Panc1 (cell line): Measurements from ENCODE around the gene FANCD2. TPM values are rescaled to one million over a fixed set of nuclear protein-coding genes. Genes with fewer than 3 reads are reported as not detected.

Experiments used
- ATAC-seq: fragments of 200-7000 bp; cut with Tn5 transposase; 2 replicates; pipeline ENCODE4 v1.9.1; 2020; ENCODE audit warnings: mild to moderate bottlenecking, moderate library complexity
- BruUV-seq: library from RNA; stranded (reverse); fragments of 400-500 nt; replicated peaks from 2 replicates; lab custom pipeline; 2021; lab: Mats Ljungman, UMichigan
- CTCF ChIA-PET: fragments of 300-600 bp; sonication (Branson Sonifier 250); formaldehyde crosslinking; loops from one replicate; lab custom pipeline; 2022; ENCODE audit warnings: antibody characterized with exemption; lab: Charles Lee
- POLR2A ChIA-PET: fragments of 300-600 bp; sonication (Branson Sonifier 250); formaldehyde crosslinking; loops from one replicate; lab custom pipeline; 2022; ENCODE audit warnings: antibody characterized with exemption; lab: Charles Lee
- DNase-seq: peaks from one replicate; pipeline ENCODE4 v3.0.0-alpha.2; 2010; ENCODE audit warnings: low read depth, low spot score
- H3K27ac ChIP-seq: 2 replicates; pipeline ENCODE4 v1.5.1; 2011; ENCODE audit warnings: mild to moderate bottlenecking, low read length, inconsistent platforms
- H3K27me3 ChIP-seq: fragments of 200-500 bp; sonication (Bioruptor generic); 2 replicates; pipeline ENCODE4 v1.6.0; 2014; ENCODE audit warnings: low read length, inconsistent platforms; ENCODE audit not compliant: control insufficient read depth, insufficient read depth
- H3K36me3 ChIP-seq: fragments of 200-500 bp; sonication (Bioruptor generic); 2 replicates; pipeline ENCODE4 v1.5.1; 2014; ENCODE audit warnings: inconsistent platforms, mild to moderate bottlenecking, low read length, moderate library complexity; ENCODE audit not compliant: control insufficient read depth, insufficient read depth
- H3K4me1 ChIP-seq: 2 replicates; pipeline ENCODE4 v1.5.1; 2011; ENCODE audit warnings: inconsistent platforms, mild to moderate bottlenecking, low read length, moderate library complexity; ENCODE audit not compliant: control insufficient read depth, insufficient read depth
- H3K4me3 ChIP-seq, 2 experiments: 2 replicates each; pipeline ENCODE4 v1.5.1; 2011 to 2012; ENCODE audit warnings: low read depth in 2 of 2, low read length in 2 of 2, mild to moderate bottlenecking in 2 of 2, inconsistent platforms in 1 of 2, moderate library complexity in 1 of 2
- H3K9me3 ChIP-seq: fragments of 200-500 bp; sonication (Bioruptor generic); 2 replicates; pipeline ENCODE4 v1.5.1; 2014; ENCODE audit warnings: low read depth, mild to moderate bottlenecking, inconsistent platforms, low read length, moderate library complexity; ENCODE audit not compliant: control insufficient read depth, insufficient read depth
- POLR2AphosphoS5 ChIP-seq: IDR thresholded peaks from 2 replicates; pipeline ENCODE4 v1.6.1; 2012; ENCODE audit warnings: mild to moderate bottlenecking, low read depth, low read length, moderate library complexity
- SIN3A ChIP-seq: IDR thresholded peaks from 2 replicates; pipeline ENCODE4 v1.6.1; 2012; ENCODE audit warnings: low read depth, mild to moderate bottlenecking, low read length, moderate library complexity, borderline replicate concordance; ENCODE audit not compliant: insufficient read depth
- TCF7L2 ChIP-seq: IDR thresholded peaks from 2 replicates; pipeline ENCODE4 v1.6.1; 2011; ENCODE audit warnings: mild to moderate bottlenecking, low read depth, low read length, inconsistent platforms
- in situ Hi-C: cut with HindIII; loops from 2 replicates; pipeline ENCODE4 v1.10.0; 2016; ENCODE audit warnings: low sequenced_read_pairs, low pct_unique_long_range_greater_than_20kb
- intact Hi-C: fragments of 100-400 bp; cut with micrococcal nuclease; formaldehyde crosslinking; loops from one replicate; pipeline ENCODE4 v1.10.0; 2022; ENCODE audit not compliant: unreplicated experiment
- total RNA-seq: library from RNA; stranded (reverse); gene quantifications from one replicate; pipeline ENCODE4 v1.2.1, GENCODE V29; 2021; ENCODE audit not compliant: unreplicated experiment
- TF ChIP-seq, protein P1 (sequence below): fragments of 450-650 bp; IDR thresholded peaks from 2 replicates; pipeline ENCODE4 v1.5.1; 2017; ENCODE audit warnings: mild to moderate bottlenecking
- TF ChIP-seq, protein P2 (sequence below), 2 experiments: IDR thresholded peaks; 2 replicates each; pipeline ENCODE4 v1.6.1; 2011 to 2012; ENCODE audit warnings: low read depth in 2 of 2, control low read depth in 1 of 2, low read length in 1 of 2, mild to moderate bottlenecking in 1 of 2, moderate library complexity in 1 of 2; ENCODE audit not compliant: insufficient read depth in 1 of 2

Gene FANCD2
- total RNA-seq, 1 experiment from 2014 or later: 20.0 TPM

DNA sequence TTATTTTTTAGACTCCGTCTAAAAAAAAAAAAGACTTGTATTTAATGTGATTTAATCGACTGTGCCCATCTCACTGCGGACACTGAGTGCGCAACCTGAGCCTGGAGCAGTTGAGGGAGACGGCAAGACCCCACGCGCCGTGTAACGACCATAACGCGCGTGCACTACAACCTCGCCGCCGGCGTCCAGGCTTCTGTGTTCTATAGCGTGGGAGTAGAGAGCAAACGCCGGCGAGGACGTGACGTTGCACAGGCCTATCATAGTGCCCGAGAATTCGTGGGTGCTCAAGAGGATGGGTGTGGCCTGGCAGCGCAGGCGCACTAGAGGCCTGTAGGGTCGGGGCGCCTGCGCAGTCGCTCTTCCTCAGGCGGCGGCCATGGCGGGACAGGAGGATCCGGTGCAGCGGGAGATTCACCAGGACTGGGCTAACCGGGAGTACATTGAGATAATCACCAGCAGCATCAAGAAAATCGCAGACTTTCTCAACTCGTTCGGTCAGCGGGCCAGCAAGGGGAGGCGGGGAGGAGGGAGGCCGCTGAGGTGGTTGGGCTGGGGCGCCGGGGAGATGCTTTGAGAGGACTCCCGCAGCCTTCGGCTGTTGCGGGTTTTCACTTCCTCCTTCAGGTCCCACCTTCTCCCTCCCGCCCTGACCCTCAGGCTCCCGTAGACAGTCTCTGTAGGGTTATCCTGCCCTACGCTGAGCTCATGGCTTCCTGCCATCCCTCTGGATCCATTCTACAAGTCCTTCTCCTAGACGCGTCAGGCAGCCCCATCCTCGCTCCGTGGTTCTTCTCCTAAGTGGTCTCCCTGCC is 89.3 kb downstream of the FANCD2 start, which contains the start of gene BRK1:
Gene BRK1, plus strand, starts transcription at position 350 of the 812 bp plus-strand sequence. Its CDS starts 27 bp downstream, at position 377.
- ChIA-PET CTCF (interaction anchor here (0.6 kb wide), 4 partner anchors 89 to 1444 kb away, joined by 3 to 5 read pairs (median 4); no protein-coding TSS in a partner anchor), POLR2A (interaction anchor here (0.6 to 0.7 kb wide), 2 partner anchors 13 to 365 kb away, joined by 6 to 13 read pairs; no protein-coding TSS in a partner anchor)
- peak within 1 kb of the TSS; percentile 89 for H3K27ac ChIP-seq

DNA sequence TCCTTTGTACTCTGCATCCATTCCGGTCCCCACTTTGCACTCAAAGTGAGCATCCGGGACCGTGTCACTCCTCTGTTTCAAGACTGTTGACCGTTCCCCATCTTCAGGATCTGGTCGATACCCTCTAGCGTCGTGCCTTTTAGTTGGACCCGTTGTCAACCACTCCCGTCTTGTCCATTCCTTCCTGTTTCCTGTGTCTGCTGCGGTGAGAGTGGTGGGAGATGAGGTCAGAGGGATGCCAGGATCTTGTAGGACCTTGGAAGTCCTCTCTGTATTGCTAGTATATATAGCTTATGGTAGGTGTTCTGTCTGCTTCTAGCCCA is 89.9 kb downstream of the FANCD2 start:
- Histone ChIP-seq H3K27ac (peak overlapping the region; percentile 89), H3K9me3 (no peaks in the 10 kb centered on the region), H3K4me3 (peak overlapping the region; percentile 88 to 97), H3K4me1 (peaks cover 3% of the 10 kb centered on the region; the same call in 1 of the 2 replicates), H3K36me3 (peaks cover 5% of the 10 kb centered on the region), H3K27me3 (no peaks in the 10 kb centered on the region)
- no TSS peak for BruUV-seq
- TF ChIP-seq SIN3A: no peak
- TF ChIP-seq, protein P1, sequence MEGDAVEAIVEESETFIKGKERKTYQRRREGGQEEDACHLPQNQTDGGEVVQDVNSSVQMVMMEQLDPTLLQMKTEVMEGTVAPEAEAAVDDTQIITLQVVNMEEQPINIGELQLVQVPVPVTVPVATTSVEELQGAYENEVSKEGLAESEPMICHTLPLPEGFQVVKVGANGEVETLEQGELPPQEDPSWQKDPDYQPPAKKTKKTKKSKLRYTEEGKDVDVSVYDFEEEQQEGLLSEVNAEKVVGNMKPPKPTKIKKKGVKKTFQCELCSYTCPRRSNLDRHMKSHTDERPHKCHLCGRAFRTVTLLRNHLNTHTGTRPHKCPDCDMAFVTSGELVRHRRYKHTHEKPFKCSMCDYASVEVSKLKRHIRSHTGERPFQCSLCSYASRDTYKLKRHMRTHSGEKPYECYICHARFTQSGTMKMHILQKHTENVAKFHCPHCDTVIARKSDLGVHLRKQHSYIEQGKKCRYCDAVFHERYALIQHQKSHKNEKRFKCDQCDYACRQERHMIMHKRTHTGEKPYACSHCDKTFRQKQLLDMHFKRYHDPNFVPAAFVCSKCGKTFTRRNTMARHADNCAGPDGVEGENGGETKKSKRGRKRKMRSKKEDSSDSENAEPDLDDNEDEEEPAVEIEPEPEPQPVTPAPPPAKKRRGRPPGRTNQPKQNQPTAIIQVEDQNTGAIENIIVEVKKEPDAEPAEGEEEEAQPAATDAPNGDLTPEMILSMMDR: no peak
- CTCF ChIA-PET: interaction anchor here (0.5 to 0.6 kb wide), 2 partner anchors 147 to 207 kb away, joined by 3 read pairs; no protein-coding TSS in a partner anchor
- ATAC-seq (peak; percentile 17; the same call in 1 of the 2 replicates), DNase-seq (no peak)
- intact Hi-C loops: no loop called here
- in situ Hi-C loops: no loop called here
- POLR2A ChIA-PET: interaction anchor here (0.6 kb wide), 1 partner anchor 306 kb away, joined by 3 read pairs; the partner anchor contains the start of gene TTLL3

More for the DNA sequence above, 89.3 kb downstream of the FANCD2 start, which contains the start of gene BRK1:
- in situ Hi-C loops (no loop called here), intact Hi-C loops (no loop called here)
- peaks cover 3% of the 10 kb centered on the region; the same call in 1 of the 2 replicates for H3K4me1 ChIP-seq
- H3K36me3 ChIP-seq: peaks cover 5% of the 10 kb centered on the region; the same call in 1 of the 2 replicates
- H3K9me3 ChIP-seq: no peaks in the 10 kb centered on the region
- BruUV-seq: no TSS peak
- DNase-seq (peak; percentile 58), ATAC-seq (peak; percentile 99)
- H3K4me3 ChIP-seq: peak within 1 kb of the TSS; percentile 88 to 97
- TF ChIP-seq POLR2AphosphoS5 (peak; percentile 95), SIN3A (peak; percentile 70; the same call in 1 of the 2 replicates), TCF7L2 (no peak)
- H3K27me3 ChIP-seq: no peaks in the 10 kb centered on the region

DNA sequence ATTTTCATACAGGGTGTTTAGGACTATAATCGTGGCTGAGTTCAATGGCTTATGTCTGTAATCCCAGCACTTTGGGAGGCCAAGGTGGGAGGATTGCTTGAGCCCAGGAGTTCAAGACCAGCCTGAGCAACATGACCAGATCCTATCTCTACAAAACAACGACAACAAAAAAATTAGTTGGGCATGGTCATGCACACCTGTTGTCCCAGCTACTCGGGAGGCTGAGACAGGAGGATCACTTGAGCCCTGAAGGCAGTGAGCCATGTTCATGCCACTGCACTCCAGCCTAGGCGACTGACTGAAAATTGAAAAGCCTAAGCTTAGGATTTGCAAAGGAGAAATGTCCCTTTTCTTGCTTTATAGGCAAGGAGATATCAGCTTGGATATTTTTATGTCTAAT is 90.7 kb downstream of the FANCD2 start:
- Histone ChIP-seq H3K27ac (no peak overlapping the region), H3K27me3 (no peaks in the 10 kb centered on the region), H3K4me1 (peaks cover 3% of the 10 kb centered on the region; the same call in 1 of the 2 replicates), H3K36me3 (peaks cover 5% of the 10 kb centered on the region), H3K9me3 (no peaks in the 10 kb centered on the region), H3K4me3 (peak overlapping the region; percentile 8 to 88; a peak in 3 of 4 replicates)
- CTCF ChIA-PET: no interaction called here
- in situ Hi-C loops (no loop called here), intact Hi-C loops (no loop called here)
- DNase-seq: no peak
- TF ChIP-seq POLR2AphosphoS5: no peak
- TF ChIP-seq, protein P1: no peak
- TF ChIP-seq, protein P2, sequence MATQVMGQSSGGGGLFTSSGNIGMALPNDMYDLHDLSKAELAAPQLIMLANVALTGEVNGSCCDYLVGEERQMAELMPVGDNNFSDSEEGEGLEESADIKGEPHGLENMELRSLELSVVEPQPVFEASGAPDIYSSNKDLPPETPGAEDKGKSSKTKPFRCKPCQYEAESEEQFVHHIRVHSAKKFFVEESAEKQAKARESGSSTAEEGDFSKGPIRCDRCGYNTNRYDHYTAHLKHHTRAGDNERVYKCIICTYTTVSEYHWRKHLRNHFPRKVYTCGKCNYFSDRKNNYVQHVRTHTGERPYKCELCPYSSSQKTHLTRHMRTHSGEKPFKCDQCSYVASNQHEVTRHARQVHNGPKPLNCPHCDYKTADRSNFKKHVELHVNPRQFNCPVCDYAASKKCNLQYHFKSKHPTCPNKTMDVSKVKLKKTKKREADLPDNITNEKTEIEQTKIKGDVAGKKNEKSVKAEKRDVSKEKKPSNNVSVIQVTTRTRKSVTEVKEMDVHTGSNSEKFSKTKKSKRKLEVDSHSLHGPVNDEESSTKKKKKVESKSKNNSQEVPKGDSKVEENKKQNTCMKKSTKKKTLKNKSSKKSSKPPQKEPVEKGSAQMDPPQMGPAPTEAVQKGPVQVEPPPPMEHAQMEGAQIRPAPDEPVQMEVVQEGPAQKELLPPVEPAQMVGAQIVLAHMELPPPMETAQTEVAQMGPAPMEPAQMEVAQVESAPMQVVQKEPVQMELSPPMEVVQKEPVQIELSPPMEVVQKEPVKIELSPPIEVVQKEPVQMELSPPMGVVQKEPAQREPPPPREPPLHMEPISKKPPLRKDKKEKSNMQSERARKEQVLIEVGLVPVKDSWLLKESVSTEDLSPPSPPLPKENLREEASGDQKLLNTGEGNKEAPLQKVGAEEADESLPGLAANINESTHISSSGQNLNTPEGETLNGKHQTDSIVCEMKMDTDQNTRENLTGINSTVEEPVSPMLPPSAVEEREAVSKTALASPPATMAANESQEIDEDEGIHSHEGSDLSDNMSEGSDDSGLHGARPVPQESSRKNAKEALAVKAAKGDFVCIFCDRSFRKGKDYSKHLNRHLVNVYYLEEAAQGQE (IDR thresholded peaks at IDR 0.05; ENCODE audit: insufficient read depth in 1 of 2, low read depth in 2 of 2, low read length in 1 of 2): no peak
- TF ChIP-seq SIN3A: no peak
- no peak for TF ChIP-seq TCF7L2
- ATAC-seq: no peak
- no TSS peak for BruUV-seq
- POLR2A ChIA-PET: interaction anchor here (0.6 kb wide), 1 partner anchor 307 kb away, joined by 3 read pairs; the partner anchor contains the start of gene TTLL3
